K562 (cell line): ENCODE data around the gene VPREB1. TPM values are rescaled to one million over a fixed set of nuclear protein-coding genes. Genes with fewer than 3 reads are reported as not detected.

ENCODE experiments used
- CREB1 ChIP-seq, 2 experiments: sonication (generic) in 1 of 2; formaldehyde crosslinking in 1 of 2; IDR thresholded peaks; 2 replicates each; pipeline versions ENCODE4 v1.6.1 to v1.8.0; 2012 to 2022; ENCODE audit warnings: inconsistent platforms in 1 of 2, mild to moderate bottlenecking in 1 of 2, missing genetic modification reagents in 1 of 2, moderate library complexity in 1 of 2
- MIER1 ChIP-seq: fragments of 450-650 bp; IDR thresholded peaks from 2 replicates; pipeline ENCODE4 v1.6.1; 2016; ENCODE audit warnings: antibody characterized with exemption, mild to moderate bottlenecking, low read depth
- NCOA1 ChIP-seq: fragments of 450-650 bp; IDR thresholded peaks from 2 replicates; pipeline ENCODE4 v1.6.1; 2016; ENCODE audit warnings: low read depth
- SRF ChIP-seq, 2 experiments: fragments of 250-450, 450-650 bp in 1 of 2; sonication (Bioruptor Pico) in 1 of 2; sonication (generic) in 1 of 2; formaldehyde crosslinking; IDR thresholded peaks; 2 replicates each; pipeline versions ENCODE4 v1.5.0 to v1.5.1; 2020 to 2022; ENCODE audit warnings: mild to moderate bottlenecking in 1 of 2, missing genetic modification reagents in 1 of 2
- U2AF2 ChIP-seq: fragments of 200-400 bp; formaldehyde crosslinking; optimal IDR thresholded peaks from 2 replicates; pipeline ENCODE3; 2017; ENCODE audit warnings: low read depth, mild to moderate bottlenecking, low read length
- ZBTB17 ChIP-seq: fragments of 450-650 bp; formaldehyde crosslinking; IDR thresholded peaks from 2 replicates; pipeline ENCODE4 v1.4.0; 2020; ENCODE audit warnings: mild to moderate bottlenecking
- ZFP30 ChIP-seq: fragments of 250-450 bp; sonication (Bioruptor Pico); IDR thresholded peaks from 2 replicates; pipeline ENCODE4 v1.8.0; 2022; ENCODE audit warnings: moderate library complexity, mild to moderate bottlenecking, inconsistent platforms, borderline replicate concordance
- ZNF785 ChIP-seq: fragments of 250-450 bp; sonication (Bioruptor Pico); IDR thresholded peaks from 2 replicates; pipeline ENCODE4 v1.4.0; 2020; ENCODE audit warnings: mild to moderate bottlenecking
- polyA plus RNA-seq, 8 experiments: library from polyadenylated mRNA; depleted of rRNA in 4 of 8; stranded (reverse) in 5 of 8; unstranded in 3 of 8; fragments of >200 nt; fragmentation: Nextera tagmentation in 2 of 8; fragmentation: Illumina TruSeq in 1 of 8; extraction: Ambion mirVana in 2 of 8; extraction: Trizol in 1 of 8; gene quantifications; 2 replicates each; pipeline versions ENCODE4 v1.2.1 to v1.2.3, GENCODE V29; 2011 to 2014; ENCODE audit warnings: inconsistent platforms in 1 of 8, missing spikeins in 1 of 8
- total RNA-seq, 7 experiments: library from RNA; depleted of rRNA in 6 of 7; stranded (reverse); fragments of >200 nt in 6 of 7; fragmentation: Illumina TruSeq in 2 of 7; extraction: Trizol in 2 of 7; gene quantifications; 2 replicates each; pipeline versions ENCODE4 v1.2.1 to v1.2.3, GENCODE V29; 2011 to 2021; ENCODE audit warnings: low replicate concordance in 1 of 7
- TF ChIP-seq, protein P1 (sequence below): fragments of 250-450 bp; sonication (Bioruptor Pico); IDR thresholded peaks from 2 replicates; pipeline ENCODE4 v1.4.0; 2020
- TF ChIP-seq, protein P2 (sequence below): sonication (generic); formaldehyde crosslinking; IDR thresholded peaks from 2 replicates; pipeline ENCODE4 v1.8.1; 2022; ENCODE audit warnings: missing genetic modification reagents
- TF ChIP-seq, protein P3 (sequence below): sonication (generic); formaldehyde crosslinking; IDR thresholded peaks from 2 replicates; pipeline ENCODE4 v1.8.0; 2022; ENCODE audit warnings: mild to moderate bottlenecking, missing genetic modification reagents
- TF ChIP-seq, protein P4 (sequence below), 3 experiments: fragments of 200-800 bp in 1 of 3; fragments of 250-450 bp in 1 of 3; fragments of 450-650 bp in 1 of 3; sonication (Bioruptor Pico) in 1 of 3; sonication (Bioruptor generic) in 1 of 3; formaldehyde crosslinking in 1 of 3; IDR thresholded peaks; 2 replicates each; pipeline versions ENCODE4 v1.6.1 to v1.8.0; 2016 to 2022; ENCODE audit warnings: mild to moderate bottlenecking in 2 of 3, missing genetic modification characterization in 2 of 3, missing compliant biosample characterization in 1 of 3, moderate library complexity in 1 of 3

Gene VPREB1
- total and polyA plus RNA-seq, 9 of the 15 experiments (the other 6 are each of a cell fraction or from before 2014, with no cell fraction given) = not detected

DNA sequence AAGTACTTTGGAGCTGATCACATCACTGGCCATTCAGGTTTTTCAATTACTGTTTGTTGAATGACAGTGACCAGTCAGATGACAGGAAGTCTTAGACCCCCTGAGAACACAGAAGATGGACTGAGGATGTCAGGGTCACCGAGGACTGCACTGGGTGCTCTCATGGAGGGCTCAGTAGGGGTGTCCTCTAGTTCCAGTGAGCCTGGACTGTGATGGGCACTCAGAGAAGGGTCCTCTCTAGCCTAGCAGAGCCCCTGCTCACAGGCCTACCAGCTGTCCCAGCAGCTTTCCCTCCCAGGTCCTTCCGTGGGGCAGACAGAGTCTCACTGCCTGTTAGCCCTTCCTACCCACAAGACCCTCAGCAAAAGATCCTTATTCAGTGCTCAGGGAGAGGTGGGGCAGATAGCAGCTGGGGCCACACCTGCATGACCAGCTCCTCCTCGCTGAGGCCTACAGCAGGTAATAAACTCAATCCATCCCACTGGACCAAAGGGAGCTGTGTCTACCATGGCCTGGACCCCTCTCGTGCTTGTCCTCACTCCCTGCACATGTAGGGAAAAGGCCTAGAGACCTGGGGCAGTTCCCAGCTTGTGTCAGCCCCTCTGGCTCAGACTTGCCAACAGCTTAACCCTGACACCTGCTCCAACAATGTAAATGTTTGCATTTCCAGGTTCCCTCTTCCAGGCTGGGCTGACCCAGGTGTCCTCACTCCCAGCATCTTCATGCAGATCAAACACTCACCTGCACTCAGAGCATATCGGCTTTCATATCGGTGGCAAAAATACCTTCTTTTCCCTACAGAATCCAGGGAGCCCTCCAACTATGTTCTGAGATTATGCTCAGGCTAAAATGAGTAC is 25.2 kb upstream of the VPREB1 start (continued):
- TF ChIP-seq, protein P1, sequence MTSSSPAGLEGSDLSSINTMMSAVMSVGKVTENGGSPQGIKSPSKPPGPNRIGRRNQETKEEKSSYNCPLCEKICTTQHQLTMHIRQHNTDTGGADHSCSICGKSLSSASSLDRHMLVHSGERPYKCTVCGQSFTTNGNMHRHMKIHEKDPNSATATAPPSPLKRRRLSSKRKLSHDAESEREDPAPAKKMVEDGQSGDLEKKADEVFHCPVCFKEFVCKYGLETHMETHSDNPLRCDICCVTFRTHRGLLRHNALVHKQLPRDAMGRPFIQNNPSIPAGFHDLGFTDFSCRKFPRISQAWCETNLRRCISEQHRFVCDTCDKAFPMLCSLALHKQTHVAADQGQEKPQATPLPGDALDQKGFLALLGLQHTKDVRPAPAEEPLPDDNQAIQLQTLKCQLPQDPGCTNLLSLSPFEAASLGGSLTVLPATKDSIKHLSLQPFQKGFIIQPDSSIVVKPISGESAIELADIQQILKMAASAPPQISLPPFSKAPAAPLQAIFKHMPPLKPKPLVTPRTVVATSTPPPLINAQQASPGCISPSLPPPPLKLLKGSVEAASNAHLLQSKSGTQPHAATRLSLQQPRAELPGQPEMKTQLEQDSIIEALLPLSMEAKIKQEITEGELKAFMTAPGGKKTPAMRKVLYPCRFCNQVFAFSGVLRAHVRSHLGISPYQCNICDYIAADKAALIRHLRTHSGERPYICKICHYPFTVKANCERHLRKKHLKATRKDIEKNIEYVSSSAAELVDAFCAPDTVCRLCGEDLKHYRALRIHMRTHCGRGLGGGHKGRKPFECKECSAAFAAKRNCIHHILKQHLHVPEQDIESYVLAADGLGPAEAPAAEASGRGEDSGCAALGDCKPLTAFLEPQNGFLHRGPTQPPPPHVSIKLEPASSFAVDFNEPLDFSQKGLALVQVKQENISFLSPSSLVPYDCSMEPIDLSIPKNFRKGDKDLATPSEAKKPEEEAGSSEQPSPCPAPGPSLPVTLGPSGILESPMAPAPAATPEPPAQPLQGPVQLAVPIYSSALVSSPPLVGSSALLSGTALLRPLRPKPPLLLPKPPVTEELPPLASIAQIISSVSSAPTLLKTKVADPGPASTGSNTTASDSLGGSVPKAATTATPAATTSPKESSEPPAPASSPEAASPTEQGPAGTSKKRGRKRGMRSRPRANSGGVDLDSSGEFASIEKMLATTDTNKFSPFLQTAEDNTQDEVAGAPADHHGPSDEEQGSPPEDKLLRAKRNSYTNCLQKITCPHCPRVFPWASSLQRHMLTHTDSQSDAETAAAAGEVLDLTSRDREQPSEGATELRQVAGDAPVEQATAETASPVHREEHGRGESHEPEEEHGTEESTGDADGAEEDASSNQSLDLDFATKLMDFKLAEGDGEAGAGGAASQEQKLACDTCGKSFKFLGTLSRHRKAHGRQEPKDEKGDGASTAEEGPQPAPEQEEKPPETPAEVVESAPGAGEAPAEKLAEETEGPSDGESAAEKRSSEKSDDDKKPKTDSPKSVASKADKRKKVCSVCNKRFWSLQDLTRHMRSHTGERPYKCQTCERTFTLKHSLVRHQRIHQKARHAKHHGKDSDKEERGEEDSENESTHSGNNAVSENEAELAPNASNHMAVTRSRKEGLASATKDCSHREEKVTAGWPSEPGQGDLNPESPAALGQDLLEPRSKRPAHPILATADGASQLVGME (CRISPR knock-in tag) = peak; percentile 51; the same call in 1 of the 2 replicates
- TF ChIP-seq MIER1 (no peak), CREB1 (IDR thresholded peaks at IDR 0.05) (no peak), CREB1 (CRISPR knock-in tag; IDR thresholded peaks at IDR 0.05) (0 out of 2 replicates have a peak, but pooled peaks have one; percentile 13), U2AF2 (no peak), ZFP30 (CRISPR knock-in tag) (0 out of 2 replicates have a peak, but pooled peaks have one; percentile 23), ZNF785 (CRISPR knock-in tag) (0 out of 2 replicates have a peak, but pooled peaks have one; percentile 8), SRF (CRISPR knock-in tag; IDR thresholded peaks at IDR 0.05) (no peak), ZBTB17 (CRISPR knock-in tag) (0 out of 2 replicates have a peak, but pooled peaks have one; percentile 32), NCOA1 (no peak)
- TF ChIP-seq, protein P2, sequence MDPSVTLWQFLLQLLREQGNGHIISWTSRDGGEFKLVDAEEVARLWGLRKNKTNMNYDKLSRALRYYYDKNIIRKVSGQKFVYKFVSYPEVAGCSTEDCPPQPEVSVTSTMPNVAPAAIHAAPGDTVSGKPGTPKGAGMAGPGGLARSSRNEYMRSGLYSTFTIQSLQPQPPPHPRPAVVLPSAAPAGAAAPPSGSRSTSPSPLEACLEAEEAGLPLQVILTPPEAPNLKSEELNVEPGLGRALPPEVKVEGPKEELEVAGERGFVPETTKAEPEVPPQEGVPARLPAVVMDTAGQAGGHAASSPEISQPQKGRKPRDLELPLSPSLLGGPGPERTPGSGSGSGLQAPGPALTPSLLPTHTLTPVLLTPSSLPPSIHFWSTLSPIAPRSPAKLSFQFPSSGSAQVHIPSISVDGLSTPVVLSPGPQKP (CRISPR knock-in tag) = peak; percentile 31; the same call in 1 of the 2 replicates
- TF ChIP-seq, protein P3, sequence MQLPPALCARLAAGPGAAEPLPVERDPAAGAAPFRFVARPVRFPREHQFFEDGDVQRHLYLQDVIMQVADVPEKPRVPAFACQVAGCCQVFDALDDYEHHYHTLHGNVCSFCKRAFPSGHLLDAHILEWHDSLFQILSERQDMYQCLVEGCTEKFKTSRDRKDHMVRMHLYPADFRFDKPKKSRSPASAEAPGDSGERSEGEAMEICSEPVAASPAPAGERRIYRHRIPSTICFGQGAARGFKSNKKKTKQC = peak; percentile 45; the same call in 1 of the 2 replicates
- TF ChIP-seq, protein P4, sequence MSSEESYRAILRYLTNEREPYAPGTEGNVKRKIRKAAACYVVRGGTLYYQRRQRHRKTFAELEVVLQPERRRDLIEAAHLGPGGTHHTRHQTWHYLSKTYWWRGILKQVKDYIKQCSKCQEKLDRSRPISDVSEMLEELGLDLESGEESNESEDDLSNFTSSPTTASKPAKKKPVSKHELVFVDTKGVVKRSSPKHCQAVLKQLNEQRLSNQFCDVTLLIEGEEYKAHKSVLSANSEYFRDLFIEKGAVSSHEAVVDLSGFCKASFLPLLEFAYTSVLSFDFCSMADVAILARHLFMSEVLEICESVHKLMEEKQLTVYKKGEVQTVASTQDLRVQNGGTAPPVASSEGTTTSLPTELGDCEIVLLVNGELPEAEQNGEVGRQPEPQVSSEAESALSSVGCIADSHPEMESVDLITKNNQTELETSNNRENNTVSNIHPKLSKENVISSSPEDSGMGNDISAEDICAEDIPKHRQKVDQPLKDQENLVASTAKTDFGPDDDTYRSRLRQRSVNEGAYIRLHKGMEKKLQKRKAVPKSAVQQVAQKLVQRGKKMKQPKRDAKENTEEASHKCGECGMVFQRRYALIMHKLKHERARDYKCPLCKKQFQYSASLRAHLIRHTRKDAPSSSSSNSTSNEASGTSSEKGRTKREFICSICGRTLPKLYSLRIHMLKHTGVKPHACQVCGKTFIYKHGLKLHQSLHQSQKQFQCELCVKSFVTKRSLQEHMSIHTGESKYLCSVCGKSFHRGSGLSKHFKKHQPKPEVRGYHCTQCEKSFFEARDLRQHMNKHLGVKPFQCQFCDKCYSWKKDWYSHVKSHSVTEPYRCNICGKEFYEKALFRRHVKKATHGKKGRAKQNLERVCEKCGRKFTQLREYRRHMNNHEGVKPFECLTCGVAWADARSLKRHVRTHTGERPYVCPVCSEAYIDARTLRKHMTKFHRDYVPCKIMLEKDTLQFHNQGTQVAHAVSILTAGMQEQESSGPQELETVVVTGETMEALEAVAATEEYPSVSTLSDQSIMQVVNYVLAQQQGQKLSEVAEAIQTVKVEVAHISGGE (CRISPR knock-in tag; IDR thresholded peaks at IDR 0.05) = peak in 1 of 3 experiments; percentile 37; a peak in 1 of 6 replicates
